Ishikawa (cell line): ENCODE results near the gene PTCH1.

Experiments
- CEBPB ChIP-seq: IDR thresholded peaks from 2 replicates; pipeline ENCODE4 v1.6.1; 2012
- CREB1 ChIP-seq: IDR thresholded peaks from 2 replicates; pipeline ENCODE4 v1.6.1; 2012; ENCODE audit warnings: low read depth
- EGR1 ChIP-seq: IDR thresholded peaks from 2 replicates; pipeline ENCODE4 v1.6.1; 2012
- EP300 ChIP-seq: IDR thresholded peaks from 2 replicates; pipeline ENCODE4 v1.6.1; 2012; ENCODE audit warnings: borderline replicate concordance
- FOXM1 ChIP-seq: IDR thresholded peaks from 2 replicates; pipeline ENCODE4 v1.6.1; 2012; ENCODE audit warnings: low read depth, borderline replicate concordance
- NFIC ChIP-seq: IDR thresholded peaks from 2 replicates; pipeline ENCODE4 v1.6.1; 2012
- RAD21 ChIP-seq: IDR thresholded peaks from 2 replicates; pipeline ENCODE4 v1.6.1; 2012; ENCODE audit warnings: low read depth
- TAF1 ChIP-seq: IDR thresholded peaks from 2 replicates; pipeline ENCODE4 v1.6.1; 2012; ENCODE audit warnings: low read depth, mild to moderate bottlenecking
- TCF12 ChIP-seq: IDR thresholded peaks from 2 replicates; pipeline ENCODE4 v1.6.1; 2012; ENCODE audit warnings: low read depth
- TEAD4 ChIP-seq: IDR thresholded peaks from 2 replicates; pipeline ENCODE4 v1.6.1; 2012
- YY1 ChIP-seq: IDR thresholded peaks from 2 replicates; pipeline ENCODE4 v1.6.1; 2012; ENCODE audit warnings: low read depth
- ZBTB7A ChIP-seq: IDR thresholded peaks from 2 replicates; pipeline ENCODE4 v1.6.1; 2012; ENCODE audit warnings: low read depth
- TF ChIP-seq, protein P1 (sequence below): IDR thresholded peaks from 2 replicates; pipeline ENCODE4 v1.6.1; 2012
- TF ChIP-seq, protein P2 (sequence below): IDR thresholded peaks from 2 replicates; pipeline ENCODE4 v1.6.1; 2012
- TF ChIP-seq, protein P3 (sequence below): IDR thresholded peaks from 2 replicates; pipeline ENCODE4 v1.6.1; 2012; ENCODE audit warnings: low read depth, mild to moderate bottlenecking

PTCH1 gene

DNA sequence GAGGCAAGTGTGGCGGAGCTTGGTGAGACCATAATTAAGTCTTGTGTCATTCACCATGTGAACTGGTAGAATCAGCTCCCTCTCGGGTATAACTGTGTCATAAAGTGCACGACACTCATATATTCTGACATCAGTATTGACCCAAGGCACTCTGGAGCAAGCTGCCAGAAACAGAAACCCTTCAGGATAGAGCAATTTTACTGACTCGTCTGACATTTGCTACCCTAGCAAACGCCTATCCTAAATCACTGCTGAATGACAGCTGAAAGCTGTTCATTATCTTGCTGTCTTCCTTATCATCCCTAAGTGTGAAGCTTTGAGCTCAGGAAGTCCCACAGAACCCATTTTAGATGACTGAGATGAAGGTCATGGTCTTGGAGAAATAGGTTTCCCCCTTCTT is 27.8 kb downstream of the PTCH1 start:
- TF ChIP-seq, protein P1, sequence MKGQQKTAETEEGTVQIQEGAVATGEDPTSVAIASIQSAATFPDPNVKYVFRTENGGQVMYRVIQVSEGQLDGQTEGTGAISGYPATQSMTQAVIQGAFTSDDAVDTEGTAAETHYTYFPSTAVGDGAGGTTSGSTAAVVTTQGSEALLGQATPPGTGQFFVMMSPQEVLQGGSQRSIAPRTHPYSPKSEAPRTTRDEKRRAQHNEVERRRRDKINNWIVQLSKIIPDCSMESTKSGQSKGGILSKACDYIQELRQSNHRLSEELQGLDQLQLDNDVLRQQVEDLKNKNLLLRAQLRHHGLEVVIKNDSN = no peak
- TF ChIP-seq, protein P2, sequence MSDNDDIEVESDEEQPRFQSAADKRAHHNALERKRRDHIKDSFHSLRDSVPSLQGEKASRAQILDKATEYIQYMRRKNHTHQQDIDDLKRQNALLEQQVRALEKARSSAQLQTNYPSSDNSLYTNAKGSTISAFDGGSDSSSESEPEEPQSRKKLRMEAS = no peak
- no peak for TF ChIP-seq EP300
- TF ChIP-seq FOXM1 = no peak
- TF ChIP-seq RAD21 = no peak
- no peak for TF ChIP-seq CREB1
- TF ChIP-seq, protein P3, sequence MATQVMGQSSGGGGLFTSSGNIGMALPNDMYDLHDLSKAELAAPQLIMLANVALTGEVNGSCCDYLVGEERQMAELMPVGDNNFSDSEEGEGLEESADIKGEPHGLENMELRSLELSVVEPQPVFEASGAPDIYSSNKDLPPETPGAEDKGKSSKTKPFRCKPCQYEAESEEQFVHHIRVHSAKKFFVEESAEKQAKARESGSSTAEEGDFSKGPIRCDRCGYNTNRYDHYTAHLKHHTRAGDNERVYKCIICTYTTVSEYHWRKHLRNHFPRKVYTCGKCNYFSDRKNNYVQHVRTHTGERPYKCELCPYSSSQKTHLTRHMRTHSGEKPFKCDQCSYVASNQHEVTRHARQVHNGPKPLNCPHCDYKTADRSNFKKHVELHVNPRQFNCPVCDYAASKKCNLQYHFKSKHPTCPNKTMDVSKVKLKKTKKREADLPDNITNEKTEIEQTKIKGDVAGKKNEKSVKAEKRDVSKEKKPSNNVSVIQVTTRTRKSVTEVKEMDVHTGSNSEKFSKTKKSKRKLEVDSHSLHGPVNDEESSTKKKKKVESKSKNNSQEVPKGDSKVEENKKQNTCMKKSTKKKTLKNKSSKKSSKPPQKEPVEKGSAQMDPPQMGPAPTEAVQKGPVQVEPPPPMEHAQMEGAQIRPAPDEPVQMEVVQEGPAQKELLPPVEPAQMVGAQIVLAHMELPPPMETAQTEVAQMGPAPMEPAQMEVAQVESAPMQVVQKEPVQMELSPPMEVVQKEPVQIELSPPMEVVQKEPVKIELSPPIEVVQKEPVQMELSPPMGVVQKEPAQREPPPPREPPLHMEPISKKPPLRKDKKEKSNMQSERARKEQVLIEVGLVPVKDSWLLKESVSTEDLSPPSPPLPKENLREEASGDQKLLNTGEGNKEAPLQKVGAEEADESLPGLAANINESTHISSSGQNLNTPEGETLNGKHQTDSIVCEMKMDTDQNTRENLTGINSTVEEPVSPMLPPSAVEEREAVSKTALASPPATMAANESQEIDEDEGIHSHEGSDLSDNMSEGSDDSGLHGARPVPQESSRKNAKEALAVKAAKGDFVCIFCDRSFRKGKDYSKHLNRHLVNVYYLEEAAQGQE = no peak
- no peak for TF ChIP-seq YY1
- TF ChIP-seq NFIC = no peak
- TF ChIP-seq EGR1 = no peak
- TF ChIP-seq ZBTB7A = no peak
- TF ChIP-seq CEBPB = no peak
- TF ChIP-seq TAF1 = no peak
- TF ChIP-seq TEAD4 = no peak
- TF ChIP-seq TCF12 = no peak

DNA sequence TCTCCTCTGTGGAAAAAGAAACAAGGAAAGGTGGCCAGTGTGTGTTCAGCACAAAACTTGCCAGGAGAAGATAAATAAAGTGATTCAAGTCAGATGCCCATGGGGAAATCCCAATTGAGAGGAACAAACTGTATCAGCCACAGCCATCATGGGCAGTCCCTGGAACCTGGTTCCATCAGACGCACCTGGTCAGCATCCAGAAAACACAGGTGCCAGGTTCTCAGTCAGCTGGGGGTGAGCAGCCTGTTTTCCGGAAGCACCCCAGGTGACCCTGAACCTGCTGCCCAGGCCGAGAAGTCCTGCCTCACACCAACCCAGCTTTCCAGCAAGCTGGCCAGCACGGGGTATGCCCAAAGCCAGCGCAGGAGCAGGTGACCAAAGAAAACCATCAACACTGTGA is 30.5 kb downstream of the PTCH1 start:
- no peak for TF ChIP-seq EGR1
- TF ChIP-seq FOXM1 = no peak
- TF ChIP-seq YY1 = no peak
- no peak for TF ChIP-seq CEBPB

GRCh38 chr9:95484225-95484624 is 32.5 kb downstream of the PTCH1 start:
- TF ChIP-seq RAD21 (no peak), EP300 (no peak), YY1 (no peak), ZBTB7A (no peak), FOXM1 (no peak), NFIC (no peak), TEAD4 (no peak), TAF1 (no peak), EGR1 (no peak), CREB1 (no peak), TCF12 (no peak), CEBPB (no peak)
- TF ChIP-seq, protein P3 = no peak
- TF ChIP-seq, protein P1 = no peak
- TF ChIP-seq, protein P2 = no peak

GRCh38 chr9:95483431-95483830 is 33.3 kb downstream of the PTCH1 start:
- TF ChIP-seq CREB1 (no peak), ZBTB7A (no peak), TCF12 (no peak), EGR1 (no peak), TEAD4 (no peak), FOXM1 (no peak), RAD21 (no peak), EP300 (no peak), YY1 (no peak), NFIC (no peak), CEBPB (no peak)
- TF ChIP-seq, protein P3 = no peak
- TF ChIP-seq, protein P1 = no peak
- TF ChIP-seq, protein P2 = no peak
